Measurements from ENCODE around the gene SLCO1A2.

Gene SLCO1A2

DNA sequence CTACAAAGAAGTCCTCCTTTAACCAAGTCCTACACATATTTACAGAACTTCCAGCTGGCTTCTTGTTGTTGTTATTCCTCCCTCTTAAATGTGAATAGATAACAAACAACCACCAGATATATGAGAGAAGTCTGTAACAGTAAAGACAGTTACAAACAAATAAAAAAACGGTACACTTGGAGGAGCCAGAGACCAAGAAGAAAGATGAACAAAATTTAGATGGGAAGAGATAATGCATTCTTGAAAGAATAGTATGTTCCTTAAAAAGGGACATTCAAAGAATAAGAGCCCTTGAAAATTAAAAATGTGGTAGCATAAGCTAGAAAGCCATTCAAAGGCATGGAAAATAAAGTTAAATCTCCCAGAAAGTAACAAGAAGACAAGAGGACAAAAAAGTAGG lies 25.9 kb downstream of the SLCO1A2 start:
- H3K14ac ChIP-seq (ENCODE audit: low read length) = no peak overlapping the region
- no peak overlapping the region for H3K27ac ChIP-seq (replicated peaks; ENCODE audit: low read length)
- H3K79me1 ChIP-seq (ENCODE audit: low read depth, low read length) = no peaks in the 10 kb centered on the region
- no peak overlapping the region for H2AFZ ChIP-seq (ENCODE audit: low read length)
- no peak overlapping the region for H4K91ac ChIP-seq (ENCODE audit: low read depth, low read length, poor library complexity)
- H4K8ac ChIP-seq (ENCODE audit: low read depth, low read length) = no peak overlapping the region
- H2BK120ac ChIP-seq (ENCODE audit: low read depth, low read length) = no peak overlapping the region
- no peak overlapping the region for H3K18ac ChIP-seq (ENCODE audit: low read length)
- no peak overlapping the region for H3K23ac ChIP-seq (ENCODE audit: low read depth, low read length, poor library complexity)
- H3K4me3 ChIP-seq (ENCODE audit: low read length in 2 of 2) = no peak overlapping the region
- H3K4me2 ChIP-seq (ENCODE audit: insufficient read depth, low read length, poor library complexity, severe bottlenecking) = no peak overlapping the region
- no peak overlapping the region for H2BK5ac ChIP-seq (ENCODE audit: low read length)
- no peaks in the 10 kb centered on the region for H3K36me3 ChIP-seq (replicated peaks in 1 of 2; ENCODE audit: control insufficient read depth in 2 of 2, insufficient read depth in 2 of 2, low read length in 2 of 2)
- WGBS, 2 donors (ENCODE audit: extremely low coverage in 2 of 2, insufficient read length in 2 of 2, insufficient replicate concordance in 1 of 2) = no CpG with 5 or more reads among the region's 1 CpG
- no peaks in the 10 kb centered on the region for H3K4me1 ChIP-seq (ENCODE audit: control insufficient read depth in 2 of 2, insufficient read depth in 1 of 2, low read depth in 1 of 2, low read length in 2 of 2)
- DNase-seq (ENCODE audit: low spot score) = no peak
- no peaks in the 10 kb centered on the region for H3K27me3 ChIP-seq (ENCODE audit: control insufficient read depth in 3 of 3, insufficient read depth in 3 of 3, low read depth in 1 of 3, low read length in 3 of 3)
- H3K4ac ChIP-seq (ENCODE audit: low read length) = no peak overlapping the region
- no peak overlapping the region for H2BK15ac ChIP-seq (ENCODE audit: low read length)
- H3K9me3 ChIP-seq (replicated peaks in 1 of 2; ENCODE audit: control insufficient read depth in 2 of 2, insufficient read depth in 1 of 2, low read depth in 1 of 2, low read length in 2 of 2) = no peaks in the 10 kb centered on the region
- H2AK5ac ChIP-seq (ENCODE audit: low read depth, low read length) = no peak overlapping the region
- H2BK12ac ChIP-seq (ENCODE audit: low read length) = no peak overlapping the region
- H3K9ac ChIP-seq (ENCODE audit: low read depth, low read length, poor library complexity) = no peak overlapping the region

GRCh38 chr12:21305661-21306060 lies 29.1 kb downstream of the SLCO1A2 start:
- H3K4ac ChIP-seq (ENCODE audit: low read length) = no peak overlapping the region
- no peak overlapping the region for H2BK15ac ChIP-seq (ENCODE audit: low read length)
- H3K36me3 ChIP-seq (replicated peaks in 1 of 2; ENCODE audit: control insufficient read depth in 2 of 2, insufficient read depth in 2 of 2, low read length in 2 of 2) = no peaks in the 10 kb centered on the region
- H3K9me3 ChIP-seq (replicated peaks in 1 of 2; ENCODE audit: control insufficient read depth in 2 of 2, insufficient read depth in 1 of 2, low read depth in 1 of 2, low read length in 2 of 2) = no peaks in the 10 kb centered on the region
- H3K4me3 ChIP-seq (ENCODE audit: low read length in 2 of 2) = no peak overlapping the region
- no peaks in the 10 kb centered on the region for H3K79me1 ChIP-seq (ENCODE audit: low read depth, low read length)
- no CpG with 5 or more reads among the region's 1 CpG for WGBS, 2 donors (ENCODE audit: extremely low coverage in 2 of 2, insufficient read length in 2 of 2, insufficient replicate concordance in 1 of 2)
- H3K14ac ChIP-seq (ENCODE audit: low read length) = no peak overlapping the region
- no peak for DNase-seq (ENCODE audit: low spot score)
- H2BK5ac ChIP-seq (ENCODE audit: low read length) = no peak overlapping the region
- no peak overlapping the region for H3K23ac ChIP-seq (ENCODE audit: low read depth, low read length, poor library complexity)
- no peaks in the 10 kb centered on the region for H3K27me3 ChIP-seq (ENCODE audit: control insufficient read depth in 3 of 3, insufficient read depth in 3 of 3, low read depth in 1 of 3, low read length in 3 of 3)
- H2BK12ac ChIP-seq (ENCODE audit: low read length) = no peak overlapping the region
- no peak overlapping the region for H3K4me2 ChIP-seq (ENCODE audit: insufficient read depth, low read length, poor library complexity, severe bottlenecking)
- H3K18ac ChIP-seq (ENCODE audit: low read length) = no peak overlapping the region
- no peak overlapping the region for H3K9ac ChIP-seq (ENCODE audit: low read depth, low read length, poor library complexity)
- H2BK120ac ChIP-seq (ENCODE audit: low read depth, low read length) = no peak overlapping the region
- H3K27ac ChIP-seq (replicated peaks; ENCODE audit: low read length) = no peak overlapping the region
- H2AK5ac ChIP-seq (ENCODE audit: low read depth, low read length) = no peak overlapping the region
- H2AFZ ChIP-seq (ENCODE audit: low read length) = no peak overlapping the region
- H3K4me1 ChIP-seq (ENCODE audit: control insufficient read depth in 2 of 2, insufficient read depth in 1 of 2, low read depth in 1 of 2, low read length in 2 of 2) = no peaks in the 10 kb centered on the region
- no peak overlapping the region for H4K8ac ChIP-seq (ENCODE audit: low read depth, low read length)
- no peak overlapping the region for H4K91ac ChIP-seq (ENCODE audit: low read depth, low read length, poor library complexity)

DNA sequence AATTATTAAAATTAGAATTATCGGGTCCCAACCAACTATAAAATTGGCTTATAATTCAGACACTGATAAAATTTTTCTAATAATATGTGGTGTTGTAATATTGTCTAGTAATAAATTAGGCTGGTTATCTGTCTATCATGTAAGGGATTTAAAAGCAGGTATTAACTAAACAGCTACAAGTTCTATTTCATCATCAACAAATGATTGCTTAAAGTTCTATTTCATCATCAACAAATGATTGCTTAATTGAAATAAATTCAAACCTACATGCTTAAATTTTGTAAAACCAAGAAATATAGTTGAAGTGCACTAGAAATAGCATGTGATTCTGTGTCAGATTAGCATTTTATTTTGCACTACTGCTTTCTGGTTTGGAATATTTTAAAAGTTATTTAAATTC lies 34.1 kb downstream of the SLCO1A2 start:
- Histone ChIP-seq H3K4me2 (ENCODE audit: insufficient read depth, low read length, poor library complexity, severe bottlenecking) (no peak overlapping the region), H2BK15ac (ENCODE audit: low read length) (no peak overlapping the region), H2AFZ (ENCODE audit: low read length) (no peak overlapping the region), H3K36me3 (replicated peaks in 1 of 2; ENCODE audit: control insufficient read depth in 2 of 2, insufficient read depth in 2 of 2, low read length in 2 of 2) (no peaks in the 10 kb centered on the region), H4K91ac (ENCODE audit: low read depth, low read length, poor library complexity) (no peak overlapping the region), H3K9me3 (replicated peaks in 1 of 2; ENCODE audit: control insufficient read depth in 2 of 2, insufficient read depth in 1 of 2, low read depth in 1 of 2, low read length in 2 of 2) (no peaks in the 10 kb centered on the region), H3K23ac (ENCODE audit: low read depth, low read length, poor library complexity) (no peak overlapping the region), H3K4me1 (ENCODE audit: control insufficient read depth in 2 of 2, insufficient read depth in 1 of 2, low read depth in 1 of 2, low read length in 2 of 2) (no peaks in the 10 kb centered on the region), H3K18ac (ENCODE audit: low read length) (no peak overlapping the region), H3K14ac (ENCODE audit: low read length) (no peak overlapping the region), H3K27ac (replicated peaks; ENCODE audit: low read length) (no peak overlapping the region), H2BK120ac (ENCODE audit: low read depth, low read length) (no peak overlapping the region), H3K4me3 (ENCODE audit: low read length in 2 of 2) (no peak overlapping the region), H3K4ac (ENCODE audit: low read length) (no peak overlapping the region), H3K9ac (ENCODE audit: low read depth, low read length, poor library complexity) (no peak overlapping the region), H4K8ac (ENCODE audit: low read depth, low read length) (no peak overlapping the region), H2BK12ac (ENCODE audit: low read length) (no peak overlapping the region), H2BK5ac (ENCODE audit: low read length) (no peak overlapping the region), H3K79me1 (ENCODE audit: low read depth, low read length) (no peaks in the 10 kb centered on the region), H2AK5ac (ENCODE audit: low read depth, low read length) (no peak overlapping the region), H3K27me3 (ENCODE audit: control insufficient read depth in 3 of 3, insufficient read depth in 3 of 3, low read depth in 1 of 3, low read length in 3 of 3) (no peaks in the 10 kb centered on the region)
- DNase-seq (ENCODE audit: low spot score) = no peak
- no CpG with 5 or more reads among the region's 1 CpG for WGBS, 2 donors (ENCODE audit: extremely low coverage in 2 of 2, insufficient read length in 2 of 2, insufficient replicate concordance in 1 of 2)

- H3K23ac ChIP-seq (ENCODE audit: low read depth, low read length, poor library complexity) = no peak overlapping the region
- no peak for DNase-seq (ENCODE audit: low spot score)
- H2BK5ac ChIP-seq (ENCODE audit: low read length) = no peak overlapping the region
- H4K8ac ChIP-seq (ENCODE audit: low read depth, low read length) = no peak overlapping the region
- no peak overlapping the region for H3K9ac ChIP-seq (ENCODE audit: low read depth, low read length, poor library complexity)
- no peaks in the 10 kb centered on the region for H3K9me3 ChIP-seq (replicated peaks in 1 of 2; ENCODE audit: control insufficient read depth in 2 of 2, insufficient read depth in 1 of 2, low read depth in 1 of 2, low read length in 2 of 2)
- no peaks in the 10 kb centered on the region for H3K27me3 ChIP-seq (ENCODE audit: control insufficient read depth in 3 of 3, insufficient read depth in 3 of 3, low read depth in 1 of 3, low read length in 3 of 3)
- no peak overlapping the region for H2BK12ac ChIP-seq (ENCODE audit: low read length)
- no peak overlapping the region for H3K4me2 ChIP-seq (ENCODE audit: insufficient read depth, low read length, poor library complexity, severe bottlenecking)
- H3K18ac ChIP-seq (ENCODE audit: low read length) = no peak overlapping the region
- H3K14ac ChIP-seq (ENCODE audit: low read length) = no peak overlapping the region
- H2AK5ac ChIP-seq (ENCODE audit: low read depth, low read length) = no peak overlapping the region
- no peak overlapping the region for H3K4ac ChIP-seq (ENCODE audit: low read length)
- H3K4me1 ChIP-seq (ENCODE audit: control insufficient read depth in 2 of 2, insufficient read depth in 1 of 2, low read depth in 1 of 2, low read length in 2 of 2) = no peaks in the 10 kb centered on the region
- H3K27ac ChIP-seq (replicated peaks; ENCODE audit: low read length) = no peak overlapping the region
- peak overlapping the region; percentile 74 for H2AFZ ChIP-seq (ENCODE audit: low read length)
- no CpG with 5 or more reads among the region's 4 CpGs for WGBS, 2 donors (ENCODE audit: extremely low coverage in 2 of 2, insufficient read length in 2 of 2, insufficient replicate concordance in 1 of 2)
- H3K79me1 ChIP-seq (ENCODE audit: low read depth, low read length) = no peaks in the 10 kb centered on the region
- no peak overlapping the region for H2BK120ac ChIP-seq (ENCODE audit: low read depth, low read length)
- H4K91ac ChIP-seq (ENCODE audit: low read depth, low read length, poor library complexity) = no peak overlapping the region
- H2BK15ac ChIP-seq (ENCODE audit: low read length) = no peak overlapping the region
- no peaks in the 10 kb centered on the region for H3K36me3 ChIP-seq (replicated peaks in 1 of 2; ENCODE audit: control insufficient read depth in 2 of 2, insufficient read depth in 2 of 2, low read length in 2 of 2)
- no peak overlapping the region for H3K4me3 ChIP-seq (ENCODE audit: low read length in 2 of 2)
These were observed 37.8 kb downstream of the SLCO1A2 start for GRCh38 chr12:21296751-21297406.
